ENCODE measurements around the gene ANXA3.
"Not testable (repeated sequence)": the region's sequence is repeated elsewhere in the genome, so short reads cannot be mapped to it uniquely, and the experiment has no call there.

ANXA3 gene

GRCh38 chr4:78551420-78552351 is at the start of gene ANXA3:
Gene ANXA3, plus strand, starts transcription at chr4:78551770. Its CDS starts 2,704 bp downstream, at chr4:78554474.
- DNase-seq (ENCODE audit: low spot score) = no peak

DNA sequence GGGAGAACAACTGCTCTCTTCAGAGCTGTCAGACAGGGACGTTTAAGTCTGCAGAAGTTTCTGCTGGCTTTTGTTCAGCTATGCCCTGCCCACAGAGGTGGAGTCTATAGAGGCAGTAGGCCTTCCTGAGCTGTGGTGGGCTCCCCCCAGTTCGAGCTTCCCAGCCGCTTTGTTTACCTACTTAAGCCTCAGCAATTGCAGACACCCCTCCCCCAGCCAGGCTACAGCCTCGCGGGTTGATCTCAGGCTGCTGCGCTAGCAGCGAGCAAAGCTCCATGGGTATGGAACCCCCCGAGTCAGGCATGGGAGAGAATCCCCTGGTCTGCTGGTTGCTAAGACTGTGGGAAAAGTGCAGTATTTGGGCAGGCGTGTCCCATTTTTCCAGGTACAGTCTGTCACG is 45.3 kb upstream of the ANXA3 start:
- DNase-seq (ENCODE audit: low spot score) = not testable (repeated sequence)

GRCh38 chr4:78509043-78509442 is 42.5 kb upstream of the ANXA3 start:
- no peak for DNase-seq (ENCODE audit: low spot score)

DNA sequence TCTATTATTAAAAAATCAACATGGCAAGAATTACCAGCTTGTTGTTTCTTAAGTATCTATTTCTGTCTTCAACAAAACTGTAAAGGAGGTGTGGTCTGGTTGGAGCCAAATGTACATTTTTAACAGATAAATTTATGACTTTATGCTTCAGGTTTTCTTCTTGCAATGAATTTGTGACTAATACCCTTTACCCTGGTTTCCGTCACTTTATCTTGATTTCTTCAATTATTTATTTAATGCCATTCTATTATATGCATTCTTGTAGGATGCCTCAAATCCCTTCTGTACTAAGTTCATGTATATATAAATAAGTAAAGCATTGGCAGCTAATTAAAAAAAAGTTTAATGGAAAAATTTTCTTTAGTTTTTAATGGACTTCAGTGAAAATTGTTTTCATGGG is 41.5 kb upstream of the ANXA3 start:
- DNase-seq (ENCODE audit: low spot score) = no peak

DNA sequence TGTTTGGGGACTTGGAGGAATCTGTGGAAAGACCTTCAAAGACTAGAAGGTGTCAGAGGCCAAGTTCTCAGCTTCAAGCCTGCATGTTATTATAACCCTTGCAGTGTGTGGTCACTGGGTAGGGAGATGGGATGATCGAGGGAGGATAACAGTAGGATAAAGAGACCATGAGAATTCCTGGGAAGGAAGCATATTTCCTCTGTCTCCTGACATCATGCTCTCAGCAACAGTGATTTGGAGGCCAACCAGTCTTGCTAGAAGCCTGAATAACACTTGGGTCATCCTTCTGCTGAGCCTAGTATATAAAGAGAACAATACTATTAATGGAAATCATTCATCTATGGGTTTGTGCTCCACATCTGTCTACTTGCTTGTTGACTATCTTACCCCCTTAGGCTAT is 40.9 kb upstream of the ANXA3 start:
- no peak for DNase-seq (ENCODE audit: low spot score)

DNA sequence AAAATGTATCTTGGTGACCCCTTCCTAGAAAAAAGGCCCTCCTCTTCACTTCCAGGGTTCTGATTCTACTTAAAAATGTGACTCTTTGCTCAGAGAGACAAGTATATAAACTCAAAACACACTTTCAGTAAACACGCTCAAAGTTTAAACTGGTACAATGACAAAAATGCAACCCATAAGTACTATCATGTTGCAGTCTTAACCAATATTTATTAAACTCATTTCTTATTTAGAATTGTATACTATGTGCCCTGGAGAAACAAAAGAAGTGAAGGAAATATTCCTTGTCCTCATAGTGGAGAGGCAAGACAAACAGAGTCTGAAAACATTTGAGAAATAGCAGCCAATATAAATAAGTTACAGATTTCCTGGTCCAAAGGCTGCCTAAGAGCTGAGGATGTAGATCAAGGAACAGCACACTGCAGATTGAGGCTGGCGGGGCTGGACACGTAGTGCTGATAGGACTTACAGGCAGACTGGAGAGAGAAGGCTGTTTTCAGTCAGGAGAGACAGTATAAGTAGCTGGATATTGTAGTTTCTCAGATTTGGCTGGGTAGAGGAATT is 39.1 kb upstream of the ANXA3 start:
- no peak for DNase-seq (ENCODE audit: low spot score)

DNA sequence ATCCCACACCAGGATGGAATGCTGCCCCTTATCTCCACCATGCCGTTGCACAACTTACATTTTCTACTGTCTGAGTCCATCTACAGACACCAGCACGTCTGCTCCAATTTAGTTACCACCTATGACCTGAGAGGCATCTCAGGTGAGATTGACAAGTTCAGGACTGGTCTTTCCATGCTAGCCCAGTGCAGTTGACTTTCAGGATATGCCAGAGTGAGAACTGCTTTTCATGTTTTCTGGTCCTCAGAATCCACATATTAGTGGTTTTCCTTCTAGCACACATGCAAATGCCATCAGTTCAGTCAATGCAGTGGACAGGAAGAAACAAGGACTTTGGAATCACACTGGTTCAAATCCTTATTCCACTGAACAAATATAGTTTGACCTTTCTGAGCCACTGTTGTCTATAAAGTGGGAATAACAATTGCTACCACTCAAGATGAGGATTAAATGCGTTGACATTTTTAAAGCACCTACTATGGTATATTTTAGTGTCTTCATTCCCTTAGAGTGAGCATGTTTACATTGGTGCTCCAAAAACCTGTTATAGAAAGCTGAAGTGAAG is 38.1 kb upstream of the ANXA3 start:
- no peak for DNase-seq (ENCODE audit: low spot score)

- peak; percentile 44 for DNase-seq (ENCODE audit: low spot score)
Observed at GRCh38 chr4:78517050-78517652, 34.4 kb upstream of the ANXA3 start.

DNA sequence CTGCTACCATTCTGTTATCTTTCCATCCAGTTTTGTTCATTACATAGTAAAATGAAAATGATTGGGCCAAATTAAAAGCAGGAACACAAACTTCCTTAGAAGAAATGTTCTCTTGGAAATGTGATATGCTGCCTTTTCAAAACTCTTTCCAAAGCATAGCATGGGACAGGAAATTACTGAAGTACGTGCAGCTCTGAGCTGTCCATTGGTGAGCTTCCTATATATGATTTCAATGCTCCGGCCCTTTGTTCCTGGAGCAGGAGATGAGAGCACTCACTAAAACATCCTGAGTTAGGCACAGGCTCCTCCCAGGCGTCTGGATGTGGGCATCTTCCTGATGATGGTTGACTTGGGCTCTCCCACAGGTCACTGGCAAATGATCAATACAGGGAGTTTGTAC is 33.0 kb upstream of the ANXA3 start:
- no peak for DNase-seq (ENCODE audit: low spot score)

DNA sequence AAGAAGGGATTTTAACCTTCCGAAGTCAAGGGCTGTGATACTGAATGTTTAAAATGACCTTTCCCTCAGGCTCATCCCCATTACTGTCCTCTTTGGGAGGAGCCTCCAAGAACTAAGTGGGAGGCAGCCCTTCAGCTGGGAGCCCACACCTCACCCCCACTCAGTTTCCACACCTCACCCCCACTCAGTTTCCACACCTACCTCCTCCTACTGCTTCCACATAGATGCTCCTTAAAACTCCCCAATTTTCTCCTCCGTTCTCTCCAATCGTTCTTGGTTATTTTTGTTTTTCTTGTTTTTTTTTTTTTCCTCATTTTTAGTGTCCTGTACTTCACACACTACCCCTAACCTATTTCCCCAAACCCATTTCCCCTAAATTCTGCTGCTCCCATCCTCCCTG is 31.6 kb upstream of the ANXA3 start:
- no peak for DNase-seq (ENCODE audit: low spot score)

- DNase-seq (ENCODE audit: low spot score) = no peak
Observed at GRCh38 chr4:78520808-78521226, 30.8 kb upstream of the ANXA3 start.

GRCh38 chr4:78524009-78524408 is 27.6 kb upstream of the ANXA3 start:
- DNase-seq (ENCODE audit: low spot score) = no peak

DNA sequence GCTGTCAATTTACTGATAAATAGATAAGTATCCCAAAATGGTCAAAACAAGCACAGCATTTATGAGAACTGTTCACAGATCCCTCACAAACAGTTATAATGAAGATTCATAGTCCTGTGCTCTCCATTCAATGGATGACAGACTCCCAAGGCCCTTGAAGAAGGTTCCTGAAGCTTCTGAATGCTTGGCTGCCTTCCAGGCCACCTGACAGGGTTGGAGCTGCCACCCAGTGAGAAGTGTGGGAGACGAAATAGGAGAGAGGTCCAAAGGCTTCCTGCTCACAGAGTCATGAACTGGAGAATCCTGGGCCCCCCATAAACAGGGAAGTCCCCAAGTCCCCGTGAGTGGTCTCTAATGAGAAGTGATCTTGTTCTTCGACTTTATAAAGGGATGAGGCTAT is 26.0 kb upstream of the ANXA3 start:
- no peak for DNase-seq (ENCODE audit: low spot score)

DNA sequence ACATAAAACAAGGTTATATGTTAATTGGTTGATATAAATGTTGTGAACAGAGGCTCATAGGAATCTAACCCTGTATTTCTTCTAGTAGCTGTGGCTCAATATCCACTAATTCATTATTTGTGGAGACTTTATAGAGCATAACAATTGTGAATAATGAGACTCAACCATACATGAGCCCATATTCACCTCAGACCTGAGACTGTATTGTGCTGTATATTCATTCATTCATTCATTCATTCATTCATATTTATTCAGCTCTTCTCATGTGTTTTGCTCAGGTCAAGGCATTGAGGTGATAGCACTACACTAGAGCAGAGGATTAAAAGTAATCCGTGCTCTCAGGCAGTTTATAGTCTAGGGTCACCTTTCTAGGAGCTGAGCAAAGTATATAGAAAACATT is 24.5 kb upstream of the ANXA3 start:
- DNase-seq (ENCODE audit: low spot score) = no peak

DNA sequence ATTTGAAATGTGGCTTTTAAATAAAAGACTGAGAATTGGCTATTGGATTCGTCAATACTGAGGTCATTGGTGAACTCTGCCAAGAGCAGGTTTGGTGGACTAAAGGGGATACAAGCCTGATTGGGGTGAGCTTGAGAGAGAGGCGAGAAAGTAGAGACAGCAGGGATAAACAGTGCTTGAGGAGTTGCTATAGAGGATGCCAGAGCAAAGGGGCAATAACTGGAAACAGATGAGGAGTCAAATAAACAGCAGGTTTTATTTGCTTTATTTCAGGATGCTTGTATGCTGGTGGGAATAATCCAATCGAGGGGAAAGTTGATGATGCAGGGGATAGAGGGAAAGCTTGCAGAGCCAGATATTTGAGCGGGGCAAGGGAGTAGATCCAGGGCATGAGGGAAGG is 24.0 kb upstream of the ANXA3 start:
- no peak for DNase-seq (ENCODE audit: low spot score)

GRCh38 chr4:78528327-78528726 is 23.2 kb upstream of the ANXA3 start:
- DNase-seq (ENCODE audit: low spot score) = no peak

GRCh38 chr4:78529569-78530209 is 21.9 kb upstream of the ANXA3 start:
- no peak for DNase-seq (ENCODE audit: low spot score)

DNA sequence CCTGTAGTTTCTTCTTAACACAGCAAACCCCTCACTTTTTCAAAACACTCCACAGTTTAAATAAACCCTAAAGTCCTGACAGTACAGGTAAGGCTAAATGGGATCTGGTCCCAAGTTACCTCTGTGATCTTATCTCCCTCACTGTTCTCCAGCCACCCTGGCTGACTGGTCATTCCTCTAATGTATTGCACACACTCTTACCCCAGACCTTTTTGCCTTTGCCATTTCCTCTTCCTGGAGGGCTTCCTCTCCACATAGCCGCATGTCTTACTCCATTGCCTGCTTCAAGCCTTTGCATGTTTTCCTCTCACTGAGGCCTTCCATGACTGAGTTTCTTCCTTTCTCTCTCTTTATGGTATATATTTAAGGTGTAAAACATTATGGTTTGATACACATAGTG is 19.5 kb upstream of the ANXA3 start:
- no peak for DNase-seq (ENCODE audit: low spot score)

DNA sequence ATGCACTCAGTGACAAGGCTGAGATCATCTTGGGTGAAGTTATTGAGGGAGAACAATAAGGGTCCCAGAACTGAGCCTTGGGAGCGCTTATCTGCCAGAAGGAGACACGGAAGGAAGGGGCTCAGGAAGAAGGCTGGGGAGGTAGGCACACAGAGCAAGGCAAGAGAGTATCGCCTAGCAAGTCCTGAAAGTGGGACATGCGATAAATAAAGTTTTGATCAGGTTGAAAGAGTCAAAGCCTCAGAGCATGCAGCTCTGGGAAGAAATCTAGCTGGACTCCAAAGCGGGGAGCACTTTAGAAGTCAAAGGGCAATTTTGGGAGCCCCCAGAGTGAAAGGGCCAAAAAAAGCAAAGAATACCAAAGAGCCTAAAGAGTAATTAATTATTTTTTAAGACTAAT is 17.7 kb upstream of the ANXA3 start:
- DNase-seq (ENCODE audit: low spot score) = no peak

- no peak for DNase-seq (ENCODE audit: low spot score)
Observed at GRCh38 chr4:78534286-78534955, 17.1 kb upstream of the ANXA3 start.

DNA sequence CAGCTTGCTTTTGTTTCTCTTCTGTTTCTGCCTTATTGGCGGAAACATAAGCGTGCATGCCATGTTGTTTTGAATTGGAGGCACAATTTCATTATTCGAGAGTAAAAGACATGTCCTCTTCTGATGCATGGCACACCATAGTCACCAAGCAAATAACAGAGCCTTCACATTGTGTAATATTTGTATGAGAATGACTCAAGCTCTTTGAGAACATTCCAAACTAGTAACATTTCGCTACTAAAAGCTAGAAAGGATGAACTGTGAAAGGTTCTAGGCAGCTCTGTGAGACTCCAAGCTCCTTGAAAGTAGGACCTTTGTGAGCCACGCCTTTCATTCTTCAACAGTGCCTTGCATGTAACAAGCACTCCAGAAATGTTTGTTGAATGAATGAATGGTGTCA is 9.2 kb upstream of the ANXA3 start:
- no peak for DNase-seq (ENCODE audit: low spot score)
